ENCODE data around the gene NOTCH1.

The NOTCH1 gene

DNA sequence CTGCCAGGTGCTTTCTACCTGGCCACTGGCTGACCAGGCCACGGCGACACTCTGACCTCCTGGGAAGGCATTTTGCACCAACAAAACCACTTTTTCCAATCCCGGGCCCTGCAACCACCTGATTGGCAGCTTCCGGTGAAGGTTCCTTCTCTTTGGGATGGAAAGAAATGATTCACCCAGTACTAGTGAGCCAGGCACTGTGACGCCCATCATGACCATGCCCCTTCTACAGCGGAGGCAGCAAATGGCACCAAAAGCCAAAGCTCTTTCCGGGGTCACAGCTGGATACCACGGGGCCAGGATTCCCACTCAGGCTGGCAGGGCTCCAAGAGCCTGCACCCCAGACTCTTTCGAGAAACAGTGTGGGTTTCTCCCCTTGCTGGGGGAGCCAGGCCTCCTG lies 4.7 kb downstream of the NOTCH1 start:
- DNase-seq, result no peak
- no peak for TF ChIP-seq POLR2A (IDR thresholded peaks at IDR 0.05; ENCODE audit: low read length)
- no peak for TF ChIP-seq GATA1 (IDR thresholded peaks at IDR 0.05; ENCODE audit: low read depth, low read length)

GRCh38 chr9:136539427-136540421 lies 6.1 kb downstream of the NOTCH1 start:
- DNase-seq, result peak in 1 of 2 experiments; percentile 22
- no peak for TF ChIP-seq GATA1 (IDR thresholded peaks at IDR 0.05; ENCODE audit: low read depth, low read length)
- no peak for TF ChIP-seq POLR2A (IDR thresholded peaks at IDR 0.05; ENCODE audit: low read length)

GRCh38 chr9:136538599-136539426 lies 7.0 kb downstream of the NOTCH1 start:
- DNase-seq, result no peak
- no peak for TF ChIP-seq GATA1 (IDR thresholded peaks at IDR 0.05; ENCODE audit: low read depth, low read length)
- no peak for TF ChIP-seq POLR2A (IDR thresholded peaks at IDR 0.05; ENCODE audit: low read length)

GRCh38 chr9:136537896-136538598 lies 7.8 kb downstream of the NOTCH1 start:
- DNase-seq, result no peak
- TF ChIP-seq POLR2A (IDR thresholded peaks at IDR 0.05; ENCODE audit: low read length) (no peak), GATA1 (IDR thresholded peaks at IDR 0.05; ENCODE audit: low read depth, low read length) (no peak)

DNA sequence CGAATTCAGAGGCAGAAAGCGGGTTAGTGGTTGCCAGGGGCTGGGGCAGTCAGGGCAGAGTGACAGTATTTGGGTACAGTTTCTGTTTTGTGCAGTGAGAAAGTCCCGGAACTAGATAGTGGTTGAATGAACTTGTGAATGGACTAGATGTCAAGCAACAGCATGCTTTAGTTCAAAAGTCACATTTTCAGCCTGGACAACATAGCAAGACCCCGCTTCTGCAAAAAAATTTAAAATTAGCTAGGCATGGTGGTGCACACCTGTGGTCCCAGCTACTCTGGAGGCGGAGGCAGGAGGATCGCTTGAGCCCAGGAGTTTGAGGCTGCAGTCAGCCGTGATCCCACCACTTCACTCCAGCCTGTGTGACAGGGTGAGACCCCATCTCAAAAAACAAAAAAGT lies 8.4 kb downstream of the NOTCH1 start:
- no peak for TF ChIP-seq GATA1 (IDR thresholded peaks at IDR 0.05; ENCODE audit: low read depth, low read length)
- no peak for DNase-seq

DNA sequence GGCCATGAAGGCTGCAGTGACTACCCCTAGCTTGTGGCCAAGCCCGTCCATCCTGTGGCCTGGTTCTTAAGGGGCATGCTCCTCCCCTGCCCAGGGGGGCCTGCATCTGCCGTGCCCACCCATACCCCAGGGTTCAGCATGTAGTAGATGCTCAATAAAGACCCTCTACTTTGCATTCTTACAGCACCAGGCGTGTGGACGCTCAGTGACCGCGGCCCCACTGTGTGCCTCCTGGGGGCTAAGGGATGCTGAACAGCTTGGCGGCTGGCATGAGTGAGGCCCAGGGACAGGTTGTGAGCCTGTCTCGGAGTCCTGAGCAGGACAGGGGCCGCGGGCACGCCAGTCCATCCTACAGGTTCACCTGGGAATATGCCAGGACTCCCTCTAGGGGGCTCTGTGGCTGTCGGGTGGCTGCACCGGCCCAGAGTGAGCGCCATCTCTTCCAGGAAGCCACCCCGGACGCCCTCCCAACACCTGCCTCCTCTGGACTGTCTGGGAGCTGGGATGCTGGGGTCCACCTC lies 9.1 kb downstream of the NOTCH1 start:
- TF ChIP-seq POLR2A (IDR thresholded peaks at IDR 0.05; ENCODE audit: low read length), result no peak
- TF ChIP-seq GATA1 (IDR thresholded peaks at IDR 0.05; ENCODE audit: low read depth, low read length), result no peak
- DNase-seq, result no peak

- TF ChIP-seq GATA1 (IDR thresholded peaks at IDR 0.05; ENCODE audit: low read depth, low read length), result no peak
- no peak for TF ChIP-seq POLR2A (IDR thresholded peaks at IDR 0.05; ENCODE audit: low read length)
- DNase-seq, result no peak
Observed at GRCh38 chr9:136536051-136536720, 9.7 kb downstream of the NOTCH1 start.

GRCh38 chr9:136535070-136535469 lies 10.8 kb downstream of the NOTCH1 start:
- DNase-seq, result no peak
- TF ChIP-seq GATA1 (IDR thresholded peaks at IDR 0.05; ENCODE audit: low read depth, low read length) (no peak), POLR2A (IDR thresholded peaks at IDR 0.05; ENCODE audit: low read length) (no peak)

- TF ChIP-seq GATA1 (IDR thresholded peaks at IDR 0.05; ENCODE audit: low read depth, low read length) (no peak), POLR2A (IDR thresholded peaks at IDR 0.05; ENCODE audit: low read length) (no peak)
- no peak for DNase-seq
Observed at GRCh38 chr9:136534366-136534765, 11.5 kb downstream of the NOTCH1 start.

DNA sequence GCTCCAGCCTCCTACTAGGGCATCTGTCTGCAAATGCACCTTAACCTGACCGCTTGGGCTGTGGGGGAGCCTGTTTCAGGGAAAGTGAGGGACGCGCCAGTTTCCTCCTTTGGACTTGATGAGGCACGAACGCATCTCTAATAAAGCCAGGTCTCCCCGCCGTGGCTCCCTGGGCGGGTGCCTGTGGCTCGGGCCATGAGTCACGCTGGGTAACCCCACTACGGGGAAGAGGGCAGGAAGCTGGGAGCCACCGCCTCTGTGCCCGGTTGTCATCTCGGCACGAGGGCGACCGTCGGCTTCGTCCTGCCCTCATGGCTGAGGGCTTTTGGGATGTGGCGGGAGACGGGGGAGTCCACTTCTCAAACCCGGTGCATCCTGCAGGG lies 12.1 kb downstream of the NOTCH1 start:
- TF ChIP-seq GATA1 (IDR thresholded peaks at IDR 0.05; ENCODE audit: low read depth, low read length) (no peak), POLR2A (IDR thresholded peaks at IDR 0.05; ENCODE audit: low read length) (no peak)

DNA sequence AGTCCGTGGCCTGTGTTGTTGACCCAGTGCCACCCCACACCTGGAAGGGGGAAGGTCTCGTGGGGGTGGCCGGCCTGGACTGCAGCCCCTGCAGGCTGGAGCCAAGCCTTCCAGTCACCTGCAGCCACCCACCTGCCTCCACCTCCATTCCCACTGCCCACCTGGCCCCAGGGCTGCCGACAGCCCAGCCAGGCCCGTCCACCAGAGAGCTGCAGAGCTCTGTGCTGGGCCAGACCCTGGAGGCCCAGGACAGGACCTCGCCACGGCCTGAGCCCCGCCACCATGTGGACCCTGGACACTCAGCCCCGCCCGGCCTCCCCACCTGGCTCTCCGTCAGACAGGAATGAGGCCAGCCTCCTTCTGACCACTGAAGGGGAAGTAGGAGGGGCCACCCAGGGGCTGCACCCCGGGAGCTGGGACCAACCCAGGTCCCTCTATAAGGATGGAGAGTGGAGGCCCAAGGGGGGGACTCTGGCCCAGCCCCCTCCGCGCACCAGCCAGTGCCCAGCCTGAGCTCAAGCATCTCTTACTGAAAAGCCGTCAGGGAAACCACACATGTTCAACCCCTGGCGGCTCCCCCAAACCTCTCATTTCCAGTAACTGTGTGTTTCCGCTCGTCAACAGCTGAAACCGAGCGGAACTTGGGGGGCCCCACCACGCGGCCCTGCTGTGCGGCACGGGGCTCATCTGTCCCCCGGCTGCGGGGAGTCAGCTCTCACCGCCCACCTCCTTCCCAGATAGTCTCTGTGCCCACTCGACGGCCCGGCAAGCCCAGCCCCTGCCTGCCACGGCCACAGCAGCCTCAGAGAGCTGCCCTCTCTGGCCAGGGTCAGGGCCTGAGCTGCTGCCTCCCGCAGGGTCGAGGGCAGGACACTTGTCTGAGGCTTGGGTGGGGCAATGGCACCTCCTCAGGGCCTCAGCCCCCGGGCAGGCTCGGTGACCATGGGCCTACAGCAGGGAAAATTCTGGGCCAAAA lies 12.8 kb downstream of the NOTCH1 start:
- no peak for DNase-seq
- TF ChIP-seq GATA1 (IDR thresholded peaks at IDR 0.05; ENCODE audit: low read depth, low read length) (no peak), POLR2A (IDR thresholded peaks at IDR 0.05; ENCODE audit: low read length) (no peak)

More for the DNA sequence above, 12.1 kb downstream of the NOTCH1 start:
- DNase-seq, result no peak

All from erythroblast (primary cell).